Osteoblast (primary cell): ENCODE results near the gene ALPK1. TPM values are rescaled to one million over a fixed set of nuclear protein-coding genes. Genes with fewer than 3 reads are reported as not detected.

Source experiments
- DNase-seq: peaks from one replicate; pipeline ENCODE4 v3.0.0; 2011; ENCODE audit warnings: low spot score, mixed read lengths; ENCODE audit not compliant: insufficient read length; ENCODE audit errors: missing footprints
- H2AFZ ChIP-seq: 2 replicates; pipeline ENCODE4 v1.6.0; 2011; ENCODE audit warnings: mild to moderate bottlenecking, low read length
- H3K27ac ChIP-seq: 2 replicates; pipeline ENCODE4 v1.5.1; 2011; ENCODE audit warnings: mild to moderate bottlenecking, low read depth, low read length, moderate library complexity
- H3K27me3 ChIP-seq: 2 replicates; pipeline ENCODE4 v1.6.0; 2012; ENCODE audit warnings: mild to moderate bottlenecking, control low read depth, inconsistent platforms, low read length, moderate library complexity; ENCODE audit not compliant: insufficient read depth
- H3K36me3 ChIP-seq: 2 replicates; pipeline ENCODE4 v1.5.1; 2011; ENCODE audit warnings: mild to moderate bottlenecking, low read length, control low read depth, moderate library complexity; ENCODE audit not compliant: insufficient read depth
- H3K4me1 ChIP-seq: 2 replicates; pipeline ENCODE4 v1.5.1; 2011; ENCODE audit warnings: mild to moderate bottlenecking, low read length, control low read depth, moderate library complexity; ENCODE audit not compliant: insufficient read depth
- H3K4me2 ChIP-seq: 2 replicates; pipeline ENCODE4 v1.6.0; 2011; ENCODE audit warnings: mild to moderate bottlenecking, low read length; ENCODE audit not compliant: insufficient read depth
- H3K4me3 ChIP-seq: fragments of 200-600 bp; sonication (generic); 3 replicates; pipeline ENCODE4 v1.5.1; 2012; ENCODE audit warnings: mild to moderate bottlenecking, low read length, inconsistent platforms; ENCODE audit not compliant: insufficient read depth
- H3K79me2 ChIP-seq: 2 replicates; pipeline ENCODE4 v1.6.0; 2012; ENCODE audit warnings: mild to moderate bottlenecking, low read length, control low read depth, inconsistent platforms; ENCODE audit not compliant: insufficient read depth
- H3K9me3 ChIP-seq: 2 replicates; pipeline ENCODE4 v1.5.1; 2011; ENCODE audit warnings: low read depth, low read length, control low read depth
- H4K20me1 ChIP-seq: 2 replicates; pipeline ENCODE4 v1.6.0; 2012; ENCODE audit warnings: mild to moderate bottlenecking, low read length, control low read depth; ENCODE audit not compliant: insufficient read depth
- CTCF ChIP-seq: IDR thresholded peaks from 2 replicates; pipeline ENCODE4 v1.5.1; 2011; ENCODE audit warnings: mild to moderate bottlenecking, low read depth, low read length, moderate library complexity; ENCODE audit errors: extremely low read depth
- total RNA-seq: library from RNA; depleted of rRNA; stranded (reverse); fragments of >200 nt; gene quantifications from 2 replicates; pipeline ENCODE4 v1.2.3, GENCODE V29; 2012

Gene ALPK1
- total RNA-seq, 1 donor, result 39.8 TPM

DNA sequence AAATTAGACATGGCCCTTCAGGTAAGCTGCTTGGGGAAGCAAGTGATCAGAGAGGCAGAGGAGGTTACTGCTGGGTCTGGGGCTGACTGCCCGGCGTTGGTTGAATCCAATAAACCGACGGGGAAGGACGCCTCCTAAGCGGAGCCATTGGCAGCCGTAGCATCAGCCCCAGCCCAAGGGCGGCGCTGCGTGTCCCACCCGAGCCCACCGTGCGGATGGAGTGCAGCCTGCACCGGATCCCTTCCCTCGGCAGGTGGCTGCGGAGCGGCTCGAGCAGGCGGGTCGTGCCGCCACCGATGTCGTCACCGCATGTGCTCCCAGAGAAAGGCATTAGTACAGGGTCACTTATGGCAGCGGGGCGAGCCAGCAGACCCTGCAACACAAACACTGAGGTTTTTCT lies 82.1 kb downstream of the ALPK1 start:
- DNase-seq, result no peak
- Histone ChIP-seq H3K4me2 (no peak overlapping the region), H3K27ac (no peak overlapping the region), H3K79me2 (no peaks in the 10 kb centered on the region), H3K9me3 (no peaks in the 10 kb centered on the region), H3K27me3 (no peaks in the 10 kb centered on the region), H3K36me3 (no peaks in the 10 kb centered on the region), H3K4me1 (peaks cover 4% of the 10 kb centered on the region), H4K20me1 (no peaks in the 10 kb centered on the region), H3K4me3 (no peak overlapping the region), H2AFZ (no peak overlapping the region)
- no peak for TF ChIP-seq CTCF

DNA sequence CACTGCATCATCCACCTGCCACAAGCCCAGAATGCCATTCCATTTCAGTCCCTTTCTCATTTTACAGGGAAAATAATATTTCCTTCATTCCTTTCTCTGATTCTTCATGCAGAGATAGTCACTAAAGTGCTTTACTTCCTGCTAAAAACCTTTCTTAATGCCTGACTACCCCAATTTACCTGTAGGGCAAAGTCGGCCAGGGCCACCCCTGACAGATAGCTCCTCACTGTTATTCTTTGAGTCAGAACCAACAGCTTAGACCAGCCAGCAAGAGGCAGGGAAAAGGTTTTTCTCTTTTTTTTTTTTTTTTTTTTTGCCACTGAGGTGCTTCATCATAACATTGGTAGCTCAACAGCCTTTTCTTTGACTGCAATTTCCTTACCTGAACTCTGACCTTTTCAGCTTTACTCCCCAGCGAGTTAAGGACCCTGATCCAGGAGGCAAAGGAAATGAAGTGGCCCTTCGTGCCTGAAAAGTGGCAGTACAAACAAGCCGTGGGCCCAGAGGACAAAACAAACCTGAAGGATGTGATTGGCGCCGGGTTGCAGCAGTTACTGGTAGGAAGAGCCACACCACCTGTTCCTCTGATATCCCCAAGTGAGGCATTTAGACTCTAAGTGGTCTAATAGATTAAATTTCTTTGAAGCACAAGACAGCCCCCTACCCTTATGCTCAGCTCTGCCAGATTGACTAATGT lies 85.0 kb downstream of the ALPK1 start:
- Histone ChIP-seq H2AFZ (no peak overlapping the region), H3K79me2 (no peaks in the 10 kb centered on the region), H3K36me3 (no peaks in the 10 kb centered on the region), H3K27ac (no peak overlapping the region), H3K4me2 (no peak overlapping the region), H3K27me3 (no peaks in the 10 kb centered on the region), H3K4me1 (peaks cover 4% of the 10 kb centered on the region), H3K9me3 (no peaks in the 10 kb centered on the region), H4K20me1 (no peaks in the 10 kb centered on the region), H3K4me3 (no peak overlapping the region)
- no peak for TF ChIP-seq CTCF
- no peak for DNase-seq

- Histone ChIP-seq H3K4me2 (no peak overlapping the region), H3K36me3 (no peaks in the 10 kb centered on the region), H3K4me1 (no peaks in the 10 kb centered on the region), H3K27me3 (no peaks in the 10 kb centered on the region), H3K79me2 (no peaks in the 10 kb centered on the region), H3K9me3 (no peaks in the 10 kb centered on the region), H4K20me1 (no peaks in the 10 kb centered on the region), H2AFZ (no peak overlapping the region), H3K4me3 (no peak overlapping the region), H3K27ac (no peak overlapping the region)
- TF ChIP-seq CTCF, result no peak
- no peak for DNase-seq
These were observed 88.9 kb downstream of the ALPK1 start for GRCh38 chr4:112386071-112386470.

GRCh38 chr4:112402098-112402497 lies 104.9 kb downstream of the ALPK1 start:
- H3K79me2 ChIP-seq, result no peaks in the 10 kb centered on the region
- no peak overlapping the region for H3K4me3 ChIP-seq
- no peak for TF ChIP-seq CTCF
- H3K4me1 ChIP-seq, result no peaks in the 10 kb centered on the region
- H3K36me3 ChIP-seq, result no peaks in the 10 kb centered on the region
- H3K27ac ChIP-seq, result no peak overlapping the region
- H4K20me1 ChIP-seq, result no peaks in the 10 kb centered on the region
- H2AFZ ChIP-seq, result no peak overlapping the region
- no peaks in the 10 kb centered on the region for H3K9me3 ChIP-seq
- no peaks in the 10 kb centered on the region for H3K27me3 ChIP-seq
- DNase-seq, result no peak
- H3K4me2 ChIP-seq, result no peak overlapping the region
